Nephron (organoid): ENCODE results near the gene CDKN1B.
A peak's percentile ranks its signal among the peaks of the same experiment; 100 is the strongest.

ENCODE experiments used
- H3K27ac Mint-ChIP-seq, 3 experiments: 2 replicates each; pipeline ENCODE4 v1.8.0; 2020; ENCODE audit warnings: mixed read lengths in 3 of 3, mild to moderate bottlenecking in 2 of 3, moderate library complexity in 1 of 3
- H3K27me3 Mint-ChIP-seq: 2 replicates; pipeline ENCODE4 v1.8.0; 2021; ENCODE audit warnings: low read depth, mild to moderate bottlenecking, moderate library complexity, mixed read lengths
- H3K36me3 Mint-ChIP-seq: 2 replicates; pipeline ENCODE4 v1.8.0; 2020; ENCODE audit warnings: low read depth, mixed read lengths
- H3K4me1 Mint-ChIP-seq: 2 replicates; pipeline ENCODE4 v1.8.0; 2020; ENCODE audit warnings: mixed read lengths
- H3K4me3 Mint-ChIP-seq, 3 experiments: 2 replicates each; pipeline ENCODE4 v1.8.0; 2020; ENCODE audit warnings: mild to moderate bottlenecking in 3 of 3, mixed read lengths in 3 of 3, moderate library complexity in 2 of 3
- H3K9me3 Mint-ChIP-seq: 2 replicates; pipeline ENCODE4 v1.8.0; 2020; ENCODE audit warnings: mixed read lengths
- CTCF ChIP-seq, 3 experiments: fragments of 200-600 bp; sonication (generic); IDR thresholded peaks; one replicate each; pipeline ENCODE4 v1.5.0; 2021; ENCODE audit warnings: antibody characterized with exemption in 3 of 3; ENCODE audit not compliant: unreplicated experiment in 3 of 3

Gene CDKN1B

GRCh38 chr12:12725086-12725955 lies 8.2 kb downstream of the CDKN1B start:
- no peak for TF ChIP-seq CTCF (IDR thresholded peaks at IDR 0.05; ENCODE audit: unreplicated experiment in 3 of 3)
- Mint-ChIP-seq H3K27me3 (peaks cover 31% of the 10 kb centered on the region), H3K4me1 (peaks cover 18% of the 10 kb centered on the region), H3K36me3 (peaks cover 15% of the 10 kb centered on the region), H3K27ac (peak overlapping the region; percentile 86 to 96 (median 96)), H3K4me3 (peak overlapping the region; percentile 92 to 98 (median 92)), H3K9me3 (no peaks in the 10 kb centered on the region)

GRCh38 chr12:12725956-12726554 lies 8.9 kb downstream of the CDKN1B start:
- no peaks in the 10 kb centered on the region for H3K9me3 Mint-ChIP-seq
- H3K4me3 Mint-ChIP-seq, result peak overlapping the region; percentile 92 to 98 (median 92)
- peaks cover 12% of the 10 kb centered on the region for H3K4me1 Mint-ChIP-seq
- H3K36me3 Mint-ChIP-seq, result peaks cover 8% of the 10 kb centered on the region
- H3K27ac Mint-ChIP-seq, result peak overlapping the region; percentile 86 to 96 (median 96)
- TF ChIP-seq CTCF (IDR thresholded peaks at IDR 0.05; ENCODE audit: unreplicated experiment in 3 of 3), result no peak
- peaks cover 23% of the 10 kb centered on the region for H3K27me3 Mint-ChIP-seq

GRCh38 chr12:12726555-12727093 lies 9.5 kb downstream of the CDKN1B start:
- Mint-ChIP-seq H3K36me3 (peaks cover 6% of the 10 kb centered on the region), H3K4me1 (peaks cover 11% of the 10 kb centered on the region), H3K27ac (peak overlapping the region; percentile 86 to 96 (median 90)), H3K27me3 (peaks cover 20% of the 10 kb centered on the region), H3K9me3 (no peaks in the 10 kb centered on the region), H3K4me3 (peak overlapping the region; percentile 92 to 98 (median 92))
- no peak for TF ChIP-seq CTCF (IDR thresholded peaks at IDR 0.05; ENCODE audit: unreplicated experiment in 3 of 3)

GRCh38 chr12:12731178-12731577 lies 14.0 kb downstream of the CDKN1B start:
- no peak overlapping the region for H3K4me3 Mint-ChIP-seq
- TF ChIP-seq CTCF (IDR thresholded peaks at IDR 0.05; ENCODE audit: unreplicated experiment in 3 of 3), result no peak

GRCh38 chr12:12731785-12732184 lies 14.6 kb downstream of the CDKN1B start:
- H3K4me3 Mint-ChIP-seq, result no peak overlapping the region
- H3K9me3 Mint-ChIP-seq, result no peaks in the 10 kb centered on the region

More at GRCh38 chr12:12731178-12731577, 14.0 kb downstream of the CDKN1B start:
- peaks cover 9% of the 10 kb centered on the region for H3K27me3 Mint-ChIP-seq
- no peaks in the 10 kb centered on the region for H3K36me3 Mint-ChIP-seq
- peaks cover 28% of the 10 kb centered on the region for H3K4me1 Mint-ChIP-seq
- no peak overlapping the region for H3K27ac Mint-ChIP-seq
- H3K9me3 Mint-ChIP-seq, result no peaks in the 10 kb centered on the region

More at GRCh38 chr12:12731785-12732184, 14.6 kb downstream of the CDKN1B start:
- no peak for TF ChIP-seq CTCF (IDR thresholded peaks at IDR 0.05; ENCODE audit: unreplicated experiment in 3 of 3)
- H3K4me1 Mint-ChIP-seq, result peaks cover 27% of the 10 kb centered on the region
- H3K27ac Mint-ChIP-seq, result no peak overlapping the region
- H3K27me3 Mint-ChIP-seq, result peaks cover 4% of the 10 kb centered on the region
- no peaks in the 10 kb centered on the region for H3K36me3 Mint-ChIP-seq
